Endothelial cell of umbilical vein (primary cell): ENCODE measurements around the gene AGAP9. TPM values are rescaled to one million over a fixed set of nuclear protein-coding genes. Genes with fewer than 3 reads are reported as not detected.

Source experiments
- BruUV-seq: library from RNA; stranded (reverse); fragments of 400-500 nt; replicated peaks from 2 replicates; lab custom pipeline; 2021; lab: Mats Ljungman, UMichigan
- CTCF ChIA-PET: fragments of 300-600, 350-600 bp; sonication (Branson Sonifier 250); formaldehyde crosslinking; loops from one replicate; lab custom pipeline; 2021; ENCODE audit warnings: antibody characterized with exemption, inconsistent platforms; lab: Charles Lee
- POLR2A ChIA-PET: fragments of 300-600, 350-600 bp; sonication (Branson Sonifier 250); formaldehyde crosslinking; loops from one replicate; lab custom pipeline; 2021; ENCODE audit warnings: antibody characterized with exemption, inconsistent platforms; lab: Charles Lee
- DNase-seq: peaks from one replicate; pipeline ENCODE4 v3.0.0-alpha.2; 2011; ENCODE audit warnings: low read depth, low spot score
- FAIRE-seq: peaks from 2 replicates; lab custom pipeline; 2011; peaks lifted over from hg19 to GRCh38; lab: Jason Lieb, UNC
- H2AFZ ChIP-seq: 2 replicates; pipeline ENCODE4 v1.6.0; 2012; ENCODE audit warnings: low read depth, low read length, control low read depth, inconsistent platforms
- H3K27ac ChIP-seq: 2 replicates; pipeline ENCODE4 v1.5.1; 2011; ENCODE audit warnings: low read depth, mild to moderate bottlenecking, control low read depth, low read length, moderate library complexity; ENCODE audit not compliant: insufficient read depth
- H3K27me3 ChIP-seq, 2 experiments: 2 replicates each; pipeline versions ENCODE4 v1.6.0 to v1.6.1; 2011; ENCODE audit warnings: low read length in 2 of 2, mixed read lengths in 1 of 2; ENCODE audit not compliant: control insufficient read depth in 2 of 2, insufficient read depth in 2 of 2
- H3K36me3 ChIP-seq, 2 experiments: 2 replicates in 1 of 2; 3 replicates in 1 of 2; pipeline ENCODE4 v1.5.1; 2011; ENCODE audit warnings: low read length in 2 of 2, mild to moderate bottlenecking in 1 of 2, moderate library complexity in 1 of 2; ENCODE audit not compliant: control insufficient read depth in 2 of 2, insufficient read depth in 2 of 2; ENCODE audit errors: extremely low read depth in 1 of 2
- H3K4me1 ChIP-seq: 3 replicates; pipeline ENCODE4 v1.5.1; 2011; ENCODE audit warnings: mild to moderate bottlenecking, low read length; ENCODE audit not compliant: control insufficient read depth, insufficient read depth; ENCODE audit errors: extremely low read depth
- H3K4me2 ChIP-seq: 2 replicates; pipeline ENCODE4 v1.6.1; 2011; ENCODE audit warnings: low read length, control low read depth, mixed read lengths; ENCODE audit not compliant: insufficient read depth
- H3K4me3 ChIP-seq, 3 experiments: fragments of 200-600 bp in 1 of 3; sonication (generic), shearing (Covaris generic) in 1 of 3; replicated peaks in 1 of 3; 2 replicates each; pipeline ENCODE4 v1.5.1; 2011 to 2016; ENCODE audit warnings: control low read depth in 3 of 3, low read length in 3 of 3, mild to moderate bottlenecking in 2 of 3, inconsistent platforms in 1 of 3, low read depth in 1 of 3, moderate library complexity in 1 of 3; ENCODE audit not compliant: insufficient read depth in 1 of 3
- H3K79me2 ChIP-seq: 2 replicates; pipeline ENCODE4 v1.6.0; 2012; ENCODE audit warnings: low read length, inconsistent platforms; ENCODE audit not compliant: control insufficient read depth, insufficient read depth
- H3K9ac ChIP-seq: replicated peaks from 2 replicates; pipeline ENCODE3; 2011; ENCODE audit warnings: low read length, control low read depth; ENCODE audit not compliant: insufficient read depth; ENCODE audit errors: extremely low read depth
- H3K9me1 ChIP-seq: replicated peaks from 3 replicates; pipeline ENCODE4 v1.6.0; 2011; ENCODE audit warnings: mild to moderate bottlenecking, low read length; ENCODE audit not compliant: control insufficient read depth, insufficient read depth; ENCODE audit errors: extremely low read depth
- H3K9me3 ChIP-seq: replicated peaks from 2 replicates; pipeline ENCODE4 v1.5.1; 2012; ENCODE audit warnings: low read length, inconsistent platforms; ENCODE audit not compliant: control insufficient read depth, insufficient read depth
- H4K20me1 ChIP-seq: replicated peaks from 2 replicates; pipeline ENCODE3; 2011; ENCODE audit warnings: mild to moderate bottlenecking, low read length; ENCODE audit not compliant: control insufficient read depth, insufficient read depth; ENCODE audit errors: extremely low read depth
- CTCF ChIP-seq, 2 donors: IDR thresholded peaks; 1 replicate in 1 of 2; 2 replicates in 1 of 2; pipeline ENCODE4 v1.5.1; 2011; ENCODE audit warnings: low read length in 2 of 2, mild to moderate bottlenecking in 2 of 2, moderate library complexity in 2 of 2, control low read depth in 1 of 2, inconsistent platforms in 1 of 2, low read depth in 1 of 2; ENCODE audit not compliant: insufficient read depth in 1 of 2; ENCODE audit errors: extremely low read depth in 1 of 2
- EZH2 ChIP-seq: IDR thresholded peaks from 2 replicates; pipeline ENCODE4 v1.6.1; 2012; ENCODE audit warnings: borderline replicate concordance, low read depth, mild to moderate bottlenecking, moderate library complexity, low read length, inconsistent platforms; ENCODE audit not compliant: severe bottlenecking
- FOS ChIP-seq: IDR thresholded peaks from 2 replicates; pipeline ENCODE4 v1.6.1; 2011; ENCODE audit warnings: mild to moderate bottlenecking, low read length, moderate library complexity, borderline replicate concordance; ENCODE audit not compliant: insufficient read depth
- GATA2 ChIP-seq: IDR thresholded peaks from 2 replicates; pipeline ENCODE4 v1.7.0; 2011; ENCODE audit warnings: low read depth, mild to moderate bottlenecking, moderate library complexity, mixed read lengths, low read length; ENCODE audit not compliant: insufficient read length, insufficient read depth
- JUN ChIP-seq: IDR thresholded peaks from 2 replicates; pipeline ENCODE4 v1.6.1; 2011; ENCODE audit warnings: borderline replicate concordance, low read depth; ENCODE audit not compliant: insufficient read length, insufficient read depth
- MYC ChIP-seq: IDR thresholded peaks from one replicate; pipeline ENCODE4 v1.6.1; 2011; ENCODE audit warnings: mild to moderate bottlenecking, low read depth, low read length
- POLR2A ChIP-seq: IDR thresholded peaks from 2 replicates; pipeline ENCODE4 v1.6.1; 2012; ENCODE audit warnings: low read depth, mild to moderate bottlenecking, control low read depth, low read length
- POLR2AphosphoS5 ChIP-seq: IDR thresholded peaks from 2 replicates; pipeline ENCODE4 v1.6.1; 2012; ENCODE audit warnings: low read depth, mild to moderate bottlenecking, control low read depth, low read length, moderate library complexity; ENCODE audit not compliant: insufficient read depth
- dilution Hi-C: fragments of 300-500 bp; cut with MboI; formaldehyde crosslinking; loops from one replicate; pipeline ENCODE4 v1.15.0; 2019; ENCODE audit warnings: low sequenced_read_pairs; ENCODE audit not compliant: extremely low pct_ligation_motif_present
- intact Hi-C: fragments of 100-400 bp; cut with micrococcal nuclease; formaldehyde crosslinking; loops from one replicate; pipeline ENCODE4 v1.10.0; 2022
- polyA plus RNA-seq, 4 experiments: library from polyadenylated mRNA; depleted of rRNA in 3 of 4; stranded (reverse) in 3 of 4; unstranded in 1 of 4; fragments of >200 nt; gene quantifications; 2 replicates each; pipeline versions ENCODE4 v1.2.1 to v1.2.3, GENCODE V29; 2011 to 2012; ENCODE audit warnings: missing spikeins in 1 of 4
- total RNA-seq: library from RNA; stranded (reverse); gene quantifications from 2 replicates; pipeline ENCODE4 v1.2.3, GENCODE V29; 2021
- TF ChIP-seq, protein P1 (sequence below): IDR thresholded peaks from 2 replicates; pipeline ENCODE4 v1.6.1; 2011; ENCODE audit not compliant: insufficient read depth, insufficient read length

AGAP9 gene
- total and polyA plus RNA-seq, 2 donors (not counting 3 experiments of a cell fraction or from before 2014, with no cell fraction given): 9.9 to 14.4 TPM

- TF ChIP-seq GATA2 (no peak), FOS (no peak), CTCF (IDR thresholded peaks at IDR 0.05; ENCODE audit: extremely low read depth in 1 of 2, insufficient read depth in 1 of 2, low read depth in 1 of 2, low read length in 2 of 2) (no peak), POLR2A (no peak), POLR2AphosphoS5 (no peak), MYC (no peak), JUN (no peak), EZH2 (no peak)
- TF ChIP-seq, protein P1, sequence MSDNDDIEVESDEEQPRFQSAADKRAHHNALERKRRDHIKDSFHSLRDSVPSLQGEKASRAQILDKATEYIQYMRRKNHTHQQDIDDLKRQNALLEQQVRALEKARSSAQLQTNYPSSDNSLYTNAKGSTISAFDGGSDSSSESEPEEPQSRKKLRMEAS: no peak
- POLR2A ChIA-PET: no interaction called here
- no peaks in the 10 kb centered on the region for H3K36me3 ChIP-seq
- no peaks in the 10 kb centered on the region for H3K27me3 ChIP-seq
- H3K9me3 ChIP-seq: no peaks in the 10 kb centered on the region
- no peak overlapping the region for H3K27ac ChIP-seq
- FAIRE-seq (no peak), DNase-seq (no peak)
- H3K4me2 ChIP-seq: no peak overlapping the region
- no peaks in the 10 kb centered on the region for H3K79me2 ChIP-seq
- dilution Hi-C loops: no loop called here
- CTCF ChIA-PET: no interaction called here
- intact Hi-C loops: no loop called here
- H3K9ac ChIP-seq: no peak overlapping the region
- no TSS peak for BruUV-seq
- no peak overlapping the region for H2AFZ ChIP-seq
- H4K20me1 ChIP-seq: no peaks in the 10 kb centered on the region
- no peak overlapping the region for H3K4me3 ChIP-seq
- no peaks in the 10 kb centered on the region for H3K4me1 ChIP-seq
- no peaks in the 10 kb centered on the region for H3K9me1 ChIP-seq
Measured at GRCh38 chr10:47457826-47458225, 65.6 kb downstream of the AGAP9 start.
